ENCODE data around the gene ACTR6. TPM values are rescaled to one million over a fixed set of nuclear protein-coding genes. Genes with fewer than 3 reads are reported as not detected.

The ACTR6 gene
- total and polyA plus RNA-seq, 4 donors: 12.0 to 25.2 (median 17.5) TPM

DNA sequence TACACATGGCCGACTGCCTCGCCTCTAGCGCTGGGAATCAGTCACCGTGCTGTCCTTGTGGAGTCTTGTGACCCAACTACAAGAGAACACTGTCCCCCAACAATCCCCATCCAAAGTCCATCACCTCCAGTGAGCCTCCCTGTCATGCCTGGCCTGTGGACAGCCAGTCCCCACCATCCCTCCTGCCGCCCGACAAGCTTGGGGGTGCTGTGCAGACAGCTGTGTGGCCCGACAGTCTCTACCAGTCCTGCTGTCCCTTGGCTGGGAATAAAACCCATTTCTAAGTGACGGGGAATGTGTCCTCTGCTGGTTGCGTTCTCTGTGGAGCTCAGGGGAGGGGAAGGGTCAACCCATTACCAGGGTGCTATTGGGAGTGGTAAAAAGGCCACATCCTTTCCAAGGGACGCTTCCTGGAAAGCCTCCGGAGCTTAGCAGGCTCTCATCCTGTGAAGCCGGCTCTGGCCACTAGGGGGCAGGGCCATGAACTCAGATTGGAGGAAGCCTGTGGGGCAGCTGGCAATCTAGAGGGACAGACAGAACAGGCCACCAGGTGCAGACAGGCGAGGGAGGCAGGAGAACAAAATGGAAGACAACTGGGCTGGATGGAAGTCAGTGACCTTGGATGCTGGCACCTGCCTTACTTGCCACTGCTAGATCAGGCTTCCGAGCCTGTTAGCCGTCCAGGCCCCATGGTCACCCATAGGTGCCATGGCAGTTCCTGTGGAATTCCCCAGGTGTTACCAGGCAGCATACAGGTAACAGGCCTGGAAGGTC, 46.0 kb upstream of the ACTR6 start:
- no peak for ATAC-seq (ENCODE audit: insufficient read depth, low FRiP score)
- 69 to 70% methylated on average over 15 of the region's 15 CpGs for WGBS, 2 donors
- H3K36me3 ChIP-seq (ENCODE audit: control insufficient read depth in 4 of 4, insufficient read depth in 4 of 4, low read length in 4 of 4): no peaks in the 10 kb centered on the region
- H3K9ac ChIP-seq (ENCODE audit: insufficient read depth in 1 of 2, low read length in 2 of 2): no peak overlapping the region
- no peaks in the 10 kb centered on the region for H3K9me3 ChIP-seq (ENCODE audit: control insufficient read depth in 4 of 4, insufficient read depth in 3 of 4, low read length in 3 of 4)
- DNase-seq: peak; percentile 40 to 42 (median 40)
- TF ChIP-seq, protein P1, sequence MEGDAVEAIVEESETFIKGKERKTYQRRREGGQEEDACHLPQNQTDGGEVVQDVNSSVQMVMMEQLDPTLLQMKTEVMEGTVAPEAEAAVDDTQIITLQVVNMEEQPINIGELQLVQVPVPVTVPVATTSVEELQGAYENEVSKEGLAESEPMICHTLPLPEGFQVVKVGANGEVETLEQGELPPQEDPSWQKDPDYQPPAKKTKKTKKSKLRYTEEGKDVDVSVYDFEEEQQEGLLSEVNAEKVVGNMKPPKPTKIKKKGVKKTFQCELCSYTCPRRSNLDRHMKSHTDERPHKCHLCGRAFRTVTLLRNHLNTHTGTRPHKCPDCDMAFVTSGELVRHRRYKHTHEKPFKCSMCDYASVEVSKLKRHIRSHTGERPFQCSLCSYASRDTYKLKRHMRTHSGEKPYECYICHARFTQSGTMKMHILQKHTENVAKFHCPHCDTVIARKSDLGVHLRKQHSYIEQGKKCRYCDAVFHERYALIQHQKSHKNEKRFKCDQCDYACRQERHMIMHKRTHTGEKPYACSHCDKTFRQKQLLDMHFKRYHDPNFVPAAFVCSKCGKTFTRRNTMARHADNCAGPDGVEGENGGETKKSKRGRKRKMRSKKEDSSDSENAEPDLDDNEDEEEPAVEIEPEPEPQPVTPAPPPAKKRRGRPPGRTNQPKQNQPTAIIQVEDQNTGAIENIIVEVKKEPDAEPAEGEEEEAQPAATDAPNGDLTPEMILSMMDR (IDR thresholded peaks at IDR 0.05; ENCODE audit: control extremely low read depth, extremely low read depth): peak; percentile 50
- no peak overlapping the region for H3K27ac ChIP-seq (ENCODE audit: low read depth in 1 of 2, low read length in 1 of 2)
- H3K4me3 ChIP-seq: no peak overlapping the region
- peaks cover 0 to 2% (median 0%) of the 10 kb centered on the region in 5 donors for H3K4me1 ChIP-seq (ENCODE audit: control insufficient read depth in 5 of 5, insufficient read depth in 5 of 5, low read length in 5 of 5)
- H3K27me3 ChIP-seq (ENCODE audit: control insufficient read depth in 3 of 3, insufficient read depth in 3 of 3, low read length in 2 of 3): no peaks in the 10 kb centered on the region

DNA sequence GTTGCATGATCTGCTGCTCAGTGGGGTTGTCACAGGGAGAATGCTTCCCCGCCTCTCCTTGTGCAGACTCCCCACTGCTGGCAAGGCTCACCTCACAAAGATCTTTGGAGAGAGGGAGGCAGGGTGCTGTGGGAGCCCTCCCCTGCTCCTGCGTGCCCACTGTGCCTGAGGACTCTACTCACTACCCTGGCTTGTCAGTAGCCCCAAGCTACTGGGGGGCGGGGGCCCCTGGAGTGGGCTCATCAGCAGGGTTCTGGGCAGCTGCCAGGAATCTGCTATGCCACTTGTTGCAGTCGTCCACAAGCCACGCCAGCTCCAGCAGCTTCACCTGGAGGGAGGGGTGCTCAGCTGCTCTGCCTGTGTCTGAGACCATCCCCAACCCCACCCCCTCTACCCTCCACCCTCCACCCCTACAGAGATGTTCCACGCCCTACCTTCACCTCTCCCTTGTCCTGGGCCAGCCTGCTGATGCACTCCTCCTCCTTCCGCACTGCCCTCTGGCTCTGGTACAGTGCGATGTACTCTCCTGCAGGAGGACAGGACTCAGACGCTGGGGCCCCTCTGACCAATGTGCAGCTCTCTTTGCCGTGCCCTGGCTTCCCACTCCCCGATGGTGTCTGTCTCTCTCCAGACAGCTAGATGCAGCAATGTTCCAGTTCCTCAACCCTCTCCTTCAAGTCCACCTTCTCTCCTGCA, 43.7 kb upstream of the ACTR6 start:
- no peak for DNase-seq
- H3K27me3 ChIP-seq (ENCODE audit: control insufficient read depth in 3 of 3, insufficient read depth in 3 of 3, low read length in 2 of 3): no peaks in the 10 kb centered on the region
- H3K4me3 ChIP-seq: no peak overlapping the region
- peaks cover 0 to 2% (median 0%) of the 10 kb centered on the region in 5 donors for H3K4me1 ChIP-seq (ENCODE audit: control insufficient read depth in 5 of 5, insufficient read depth in 5 of 5, low read length in 5 of 5)
- H3K9ac ChIP-seq (ENCODE audit: insufficient read depth in 1 of 2, low read length in 2 of 2): no peak overlapping the region
- no peaks in the 10 kb centered on the region for H3K36me3 ChIP-seq (ENCODE audit: control insufficient read depth in 4 of 4, insufficient read depth in 4 of 4, low read length in 4 of 4)
- no peaks in the 10 kb centered on the region for H3K9me3 ChIP-seq (ENCODE audit: control insufficient read depth in 4 of 4, insufficient read depth in 3 of 4, low read length in 3 of 4)
- no peak overlapping the region for H3K27ac ChIP-seq (ENCODE audit: low read depth in 1 of 2, low read length in 1 of 2)
- TF ChIP-seq, protein P1 (IDR thresholded peaks at IDR 0.05; ENCODE audit: control extremely low read depth, extremely low read depth): no peak
- no peak for ATAC-seq (ENCODE audit: insufficient read depth, low FRiP score)
- WGBS, 2 donors: 74 to 79% methylated on average over 11 of the region's 11 CpGs

DNA sequence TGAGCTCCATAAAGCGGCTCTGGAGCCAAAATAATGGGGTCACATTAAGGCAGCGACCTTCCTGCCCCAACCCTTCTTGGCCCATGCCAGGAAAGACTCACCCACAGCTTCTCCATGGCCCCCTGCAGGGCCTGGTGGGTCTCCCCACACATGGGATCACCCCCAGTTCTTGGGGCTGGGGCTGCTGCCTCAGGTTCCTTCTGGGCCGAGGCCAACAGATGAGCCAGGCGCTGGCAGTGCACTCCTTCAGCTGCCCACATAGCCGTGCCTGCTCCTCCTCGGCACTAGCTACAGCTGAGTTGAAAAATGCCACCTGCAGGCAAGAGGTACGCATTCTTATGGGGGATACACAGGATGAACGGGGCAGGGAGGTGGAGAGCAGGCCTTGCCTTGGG, 43.2 kb upstream of the ACTR6 start:
- Histone ChIP-seq H3K36me3 (ENCODE audit: control insufficient read depth in 4 of 4, insufficient read depth in 4 of 4, low read length in 4 of 4) (no peaks in the 10 kb centered on the region), H3K9me3 (ENCODE audit: control insufficient read depth in 4 of 4, insufficient read depth in 3 of 4, low read length in 3 of 4) (no peaks in the 10 kb centered on the region), H3K4me3 (no peak overlapping the region), H3K9ac (ENCODE audit: insufficient read depth in 1 of 2, low read length in 2 of 2) (no peak overlapping the region), H3K4me1 (ENCODE audit: control insufficient read depth in 5 of 5, insufficient read depth in 5 of 5, low read length in 5 of 5) (peaks cover 0 to 2% (median 0%) of the 10 kb centered on the region in 5 donors), H3K27me3 (ENCODE audit: control insufficient read depth in 3 of 3, insufficient read depth in 3 of 3, low read length in 2 of 3) (no peaks in the 10 kb centered on the region), H3K27ac (ENCODE audit: low read depth in 1 of 2, low read length in 1 of 2) (no peak overlapping the region)
- DNase-seq (no peak), ATAC-seq (ENCODE audit: insufficient read depth, low FRiP score) (no peak)
- TF ChIP-seq, protein P1 (IDR thresholded peaks at IDR 0.05; ENCODE audit: control extremely low read depth, extremely low read depth): no peak
- WGBS, 2 donors: 95% methylated on average over 8 of the region's 8 CpGs

Measured in lung (tissue), 12 donors.